Heart left ventricle (tissue), 16 donors: ENCODE measurements around the gene CUX1. TPM values are rescaled to one million over a fixed set of nuclear protein-coding genes. Genes with fewer than 3 reads are reported as not detected.

ENCODE experiments used
- ATAC-seq, 4 donors: fragments of 200-7000 bp; cut with Tn5 transposase; one replicate each; pipeline ENCODE4 v1.9.1; 2020 to 2022; ENCODE audit warnings: moderate library complexity in 4 of 4, mild to moderate bottlenecking in 3 of 4, moderate number of reproducible peaks in 1 of 4
- DNase-seq, 5 donors: peaks; one replicate each; pipeline ENCODE4 v3.0.0-alpha.2; 2020
- H3K27ac ChIP-seq, 12 donors: fragments of 200-600 bp; sonication (generic) in 4 of 12; one replicate each; pipeline versions ENCODE4 v1.5.0 to v1.8.0; 2016 to 2022; ENCODE audit warnings: mild to moderate bottlenecking in 2 of 12
- H3K27me3 ChIP-seq, 9 donors: fragments of 200-600 bp; sonication (generic) in 2 of 9; one replicate each; pipeline versions ENCODE4 v1.5.1 to v1.8.0; 2016 to 2022; ENCODE audit warnings: mild to moderate bottlenecking in 3 of 9
- H3K36me3 ChIP-seq, 9 donors: fragments of 200-600 bp; sonication (generic) in 2 of 9; one replicate each; pipeline versions ENCODE4 v1.5.0 to v1.8.0; 2018 to 2022; ENCODE audit warnings: mild to moderate bottlenecking in 2 of 9
- H3K4me1 ChIP-seq, 12 donors: fragments of 200-600 bp; sonication (generic) in 4 of 12; one replicate each; pipeline versions ENCODE4 v1.5.0 to v1.8.0; 2016 to 2022; ENCODE audit warnings: mild to moderate bottlenecking in 3 of 12
- H3K4me3 ChIP-seq, 12 donors: fragments of 200-600 bp; sonication (generic) in 4 of 12; one replicate each; pipeline versions ENCODE4 v1.5.0 to v1.8.0; 2017 to 2022; ENCODE audit warnings: mild to moderate bottlenecking in 9 of 12, moderate library complexity in 4 of 12
- H3K9me3 ChIP-seq, 12 donors: fragments of 200-600 bp; sonication (generic) in 4 of 12; one replicate each; pipeline versions ENCODE4 v1.5.0 to v1.8.0; 2016 to 2022; ENCODE audit warnings: mild to moderate bottlenecking in 1 of 12
- CTCF ChIP-seq, 12 donors: fragments of 200-600 bp; sonication (generic) in 4 of 12; IDR thresholded peaks; one replicate each; pipeline versions ENCODE4 v1.5.0 to v1.8.0; 2018 to 2022; ENCODE audit warnings: antibody characterized with exemption in 12 of 12, mild to moderate bottlenecking in 5 of 12
- POLR2A ChIP-seq, 2 donors: fragments of 450-650 bp; IDR thresholded peaks; one replicate each; pipeline ENCODE4 v1.6.1; 2017; ENCODE audit warnings: antibody characterized with exemption in 2 of 2, mild to moderate bottlenecking in 2 of 2, moderate library complexity in 2 of 2
- WGBS, 4 donors: extraction: QIAGEN DNeasy Blood & Tissue Kit in 2 of 4; methylation state at CpG; one replicate each; pipeline versions ENCODE4 v1.1.5 to v1.1.7; 2013 to 2018; 5-methylcytosine and 5-hydroxymethylcytosine counted together
- intact Hi-C, 10 donors: fragments of 100-400 bp; cut with DNase I; formaldehyde crosslinking; loops; one replicate each; pipeline versions ENCODE4 v1.11.1 to v1.14.2; 2022
- polyA plus RNA-seq, 2 donors: library from polyadenylated mRNA; stranded (reverse); fragments of 200-250 nt; gene quantifications; one replicate each; pipeline ENCODE4 v1.2.3, GENCODE V29; 2013
- total RNA-seq, 9 donors: library from RNA; depleted of rRNA in 2 of 9; stranded (reverse); fragments of >200 nt in 2 of 9; fragmentation: NEBNext Ultra II Directional in 3 of 9; extraction: Animal tissue kit (Norgen Biotek cat#: 25700) in 3 of 9; gene quantifications; one replicate each; pipeline versions ENCODE4 v1.1.0 to v1.2.4, GENCODE V29; 2016 to 2023
- donor health status: ischemic (EF 13 %, LVEDD 7.1; RV severe dilation, severe dysfunction).
- donor health status: healthy with polysubstance abuse.
- donor health status: DM: no; HTN: yes; CAD: no.
- donor health status: DM: no; HTN: no; CAD: no.
- donor health status: ischemic (EF 25% LVEDD 6.9; RV normal size, moderate dysfunction).
- donor health status: ischemic (EF 25% LVEDD 5.7; RV mildly dilated, moderate dysfunction).
- donor health status: healthy.
- donor health status: DM: yes; HTN: yes; CAD: no.
- donor health status: ischemic (EF 35%, LVEDD 5.7; RV mildly dilated, moderate dysfunction).
- donor health status: nonischemic (EF 11% LVEDD 7.7; RV severe dilation, severe dysfunction).
- donor health status: DM: yes; HTN: yes; CAD: no.
- donor health status: PGD.
- donor health status: ischemic (EF 29% LVEDD 5.4; RV normal size, mild dysfunction).
- donor health status: nonischemic (EF 23%, LVEDD 6.1; RV moderate dilation, normal function).

The CUX1 gene
- total and polyA plus RNA-seq, 11 donors: 51.9 to 173 (median 122) TPM

- peaks cover 0 to 28% (median 14%) of the 10 kb centered on the region in 12 donors for H3K4me1 ChIP-seq
- no peaks in the 10 kb centered on the region for H3K27me3 ChIP-seq
- H3K4me3 ChIP-seq: no peak overlapping the region
- no peaks in the 10 kb centered on the region for H3K9me3 ChIP-seq
- intact Hi-C loops: no loop called here
- WGBS, 4 donors: 49 to 65% (median 61%) methylated on average over 5 to 7 of the region's 7 CpGs
- H3K36me3 ChIP-seq: peaks cover 0 to 10% (median 4%) of the 10 kb centered on the region in 9 donors
- peak overlapping the region; percentile 41 to 92 (median 75) for H3K27ac ChIP-seq
- DNase-seq (no peak), ATAC-seq (peak; percentile 39 to 58 (median 48))
- TF ChIP-seq CTCF (IDR thresholded peaks at IDR 0.05) (no peak), POLR2A (IDR thresholded peaks at IDR 0.05) (no peak)
These were observed 336.1 kb downstream of the CUX1 start for GRCh38 chr7:102153599-102153946.

GRCh38 chr7:102154425-102154824 lies 337.0 kb downstream of the CUX1 start:
- 95 to 99% (median 97%) methylated on average over 3 of the region's 3 CpGs for WGBS, 4 donors
- TF ChIP-seq POLR2A (IDR thresholded peaks at IDR 0.05): no peak
- TF ChIP-seq CTCF (IDR thresholded peaks at IDR 0.05): no peak
- Histone ChIP-seq H3K36me3 (peaks cover 0 to 17% (median 4%) of the 10 kb centered on the region in 9 donors), H3K27ac (peak overlapping the region in 1 of 12 donors; percentile 79), H3K4me3 (no peak overlapping the region), H3K4me1 (peaks cover 0 to 28% (median 14%) of the 10 kb centered on the region in 12 donors), H3K9me3 (no peaks in the 10 kb centered on the region), H3K27me3 (no peaks in the 10 kb centered on the region)
- intact Hi-C loops: no loop called here
- ATAC-seq: no peak
- DNase-seq: no peak

- H3K36me3 ChIP-seq: peaks cover 0 to 29% (median 9%) of the 10 kb centered on the region in 9 donors
- no peak for DNase-seq
- no peak for TF ChIP-seq POLR2A (IDR thresholded peaks at IDR 0.05)
- TF ChIP-seq CTCF (IDR thresholded peaks at IDR 0.05): no peak
- intact Hi-C loops: no loop called here
- H3K4me1 ChIP-seq: peaks cover 0 to 28% (median 14%) of the 10 kb centered on the region in 12 donors
- no peak for ATAC-seq
- WGBS, 4 donors: 73 to 78% (median 76%) methylated on average over 10 of the region's 10 CpGs
- no peak overlapping the region for H3K27ac ChIP-seq
- no peaks in the 10 kb centered on the region for H3K27me3 ChIP-seq
- no peaks in the 10 kb centered on the region for H3K9me3 ChIP-seq
- no peak overlapping the region for H3K4me3 ChIP-seq
These were observed 338.5 kb downstream of the CUX1 start for GRCh38 chr7:102155821-102156441.

- TF ChIP-seq POLR2A (IDR thresholded peaks at IDR 0.05): no peak
- no peak for TF ChIP-seq CTCF (IDR thresholded peaks at IDR 0.05)
- peaks cover 0 to 28% (median 14%) of the 10 kb centered on the region in 12 donors for H3K4me1 ChIP-seq
- no peak overlapping the region for H3K27ac ChIP-seq
- H3K4me3 ChIP-seq: no peak overlapping the region
- no peak for ATAC-seq
- intact Hi-C loops: no loop called here
- no peaks in the 10 kb centered on the region for H3K9me3 ChIP-seq
- no peak for DNase-seq
- no peaks in the 10 kb centered on the region for H3K27me3 ChIP-seq
- 92 to 99% (median 98%) methylated on average over 9 of the region's 9 CpGs for WGBS, 4 donors
- peaks cover 0 to 29% (median 9%) of the 10 kb centered on the region in 9 donors for H3K36me3 ChIP-seq
These were observed 339.4 kb downstream of the CUX1 start for GRCh38 chr7:102156867-102157266.
